Body of pancreas (tissue), 4 donors: ENCODE results near the gene ACSBG1. TPM values are rescaled to one million over a fixed set of nuclear protein-coding genes. Genes with fewer than 3 reads are reported as not detected.

Source experiments
- ATAC-seq: fragments of 150-250 bp; one replicate; pipeline ENCODE4 v1.9.1; 2016
- DNase-seq, 4 donors: peaks; one replicate each; pipeline ENCODE4 v3.0.0-alpha.2; 2019
- H3K27ac ChIP-seq, 4 donors: fragments of 200-600 bp; sonication (generic); 1 replicate in 3 of 4; 2 replicates in 1 of 4; pipeline versions ENCODE4 v1.5.1 to v1.6.1; 2016 to 2019; ENCODE audit warnings: mild to moderate bottlenecking in 1 of 4, mixed read lengths in 1 of 4, moderate library complexity in 1 of 4
- H3K27me3 ChIP-seq, 2 donors: fragments of 200-600 bp; sonication (generic); one replicate each; pipeline ENCODE4 v1.6.0; 2016; ENCODE audit warnings: mild to moderate bottlenecking in 1 of 2
- H3K36me3 ChIP-seq, 2 donors: fragments of 200-600 bp; sonication (generic); replicated peaks in 1 of 2; 2 replicates each; pipeline ENCODE4 v1.5.1; 2016; ENCODE audit warnings: low read depth in 2 of 2; ENCODE audit not compliant: insufficient read depth in 1 of 2
- H3K4me1 ChIP-seq: fragments of 200-600 bp; sonication (generic); one replicate; pipeline ENCODE4 v1.6.0; 2016
- H3K4me3 ChIP-seq, 2 donors: fragments of 200-600 bp; sonication (generic); 1 replicate in 1 of 2; 2 replicates in 1 of 2; pipeline ENCODE4 v1.5.1; 2016 to 2019
- H3K9me3 ChIP-seq, 3 donors: fragments of 200-600 bp; sonication (generic); 1 replicate in 2 of 3; 2 replicates in 1 of 3; pipeline ENCODE4 v1.5.1; 2016
- CTCF ChIP-seq, 7 experiments: fragments of 450-650 bp in 4 of 7; fragments of 200-600 bp in 3 of 7; sonication (generic) in 3 of 7; IDR thresholded peaks; one replicate each; pipeline ENCODE4 v1.5.1; 2016 to 2019; ENCODE audit warnings: antibody characterized with exemption in 7 of 7
- POLR2A ChIP-seq, 3 donors: fragments of 450-650 bp; IDR thresholded peaks; one replicate each; pipeline ENCODE4 v1.6.1; 2016; ENCODE audit warnings: antibody characterized with exemption in 3 of 3, mild to moderate bottlenecking in 2 of 3
- WGBS, 2 donors: methylation state at CpG; one replicate each; pipeline ENCODE4 v1.1.5; 2017; 5-methylcytosine and 5-hydroxymethylcytosine counted together
- intact Hi-C: fragments of 100-400 bp; cut with DNase I; formaldehyde crosslinking; loops from one replicate; pipeline ENCODE4 v1.15.1; 2023
- total RNA-seq, 2 donors: library from RNA; depleted of rRNA; stranded (reverse); fragments of >200 nt; gene quantifications; one replicate each; pipeline ENCODE4 v1.1.0, GENCODE V29; 2016

Gene ACSBG1
- total RNA-seq, 2 donors from 2014 or later: not detected

DNA sequence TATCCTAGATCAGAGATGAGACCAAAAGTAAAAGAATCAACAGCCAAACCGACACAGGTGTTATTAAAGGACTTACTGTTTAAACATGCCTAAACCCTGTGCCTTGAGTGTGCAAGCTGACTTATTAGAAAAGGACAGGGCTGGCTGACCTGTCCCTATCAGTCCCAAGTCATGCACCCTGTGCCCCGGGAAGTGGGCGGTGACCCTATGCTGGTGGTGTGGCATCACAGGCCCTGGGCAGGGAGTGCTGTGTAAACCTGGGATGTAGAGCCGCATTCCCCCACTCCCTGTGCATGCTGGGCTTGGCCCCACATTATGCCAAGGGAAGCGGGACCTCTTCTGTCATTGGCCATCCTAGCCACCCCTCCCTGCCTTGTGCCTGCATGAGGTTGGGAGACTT lies 40.6 kb upstream of the ACSBG1 start:
- DNase-seq: no peak
- Histone ChIP-seq H3K27ac (no peak overlapping the region), H3K36me3 (no peaks in the 10 kb centered on the region), H3K9me3 (no peaks in the 10 kb centered on the region), H3K27me3 (no peaks in the 10 kb centered on the region), H3K4me3 (no peak overlapping the region), H3K4me1 (no peaks in the 10 kb centered on the region)
- intact Hi-C loops: no loop called here
- no peak for ATAC-seq
- WGBS, 2 donors: 80 to 97% methylated on average over 3 to 5 of the region's 5 CpGs
- no peak for TF ChIP-seq CTCF (IDR thresholded peaks at IDR 0.05)
- TF ChIP-seq POLR2A (IDR thresholded peaks at IDR 0.05): no peak

DNA sequence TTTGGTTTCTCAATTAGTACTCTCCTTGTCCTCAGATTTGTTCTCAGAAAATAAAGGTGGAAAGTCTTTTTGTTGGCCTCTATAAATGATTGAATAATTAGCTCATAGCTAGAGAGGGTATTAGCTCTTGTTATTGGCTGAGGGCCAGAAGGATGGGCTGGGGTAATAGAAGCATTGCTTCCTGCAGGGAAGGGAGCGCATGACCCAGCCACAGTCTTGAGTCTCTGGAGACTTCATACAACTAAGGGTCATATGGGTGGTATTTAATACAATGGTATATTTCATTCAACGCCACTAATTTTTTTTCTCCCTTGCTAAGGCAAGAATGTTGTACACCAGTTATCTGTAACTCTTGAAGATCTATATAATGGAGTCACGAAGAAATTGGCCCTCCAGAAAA lies 38.4 kb upstream of the ACSBG1 start:
- TF ChIP-seq CTCF (IDR thresholded peaks at IDR 0.05) (no peak), POLR2A (IDR thresholded peaks at IDR 0.05) (no peak)
- no peak overlapping the region for H3K27ac ChIP-seq
- no peaks in the 10 kb centered on the region for H3K36me3 ChIP-seq
- no peaks in the 10 kb centered on the region for H3K27me3 ChIP-seq
- no peak for DNase-seq
- WGBS, 2 donors: 94 to 96% methylated on average over 3 of the region's 3 CpGs
- no peaks in the 10 kb centered on the region for H3K4me1 ChIP-seq
- intact Hi-C loops: no loop called here
- no peaks in the 10 kb centered on the region for H3K9me3 ChIP-seq
- no peak overlapping the region for H3K4me3 ChIP-seq
- ATAC-seq: no peak

- intact Hi-C loops: no loop called here
Observed at GRCh38 chr15:78272316-78272715, 38.0 kb upstream of the ACSBG1 start.

DNA sequence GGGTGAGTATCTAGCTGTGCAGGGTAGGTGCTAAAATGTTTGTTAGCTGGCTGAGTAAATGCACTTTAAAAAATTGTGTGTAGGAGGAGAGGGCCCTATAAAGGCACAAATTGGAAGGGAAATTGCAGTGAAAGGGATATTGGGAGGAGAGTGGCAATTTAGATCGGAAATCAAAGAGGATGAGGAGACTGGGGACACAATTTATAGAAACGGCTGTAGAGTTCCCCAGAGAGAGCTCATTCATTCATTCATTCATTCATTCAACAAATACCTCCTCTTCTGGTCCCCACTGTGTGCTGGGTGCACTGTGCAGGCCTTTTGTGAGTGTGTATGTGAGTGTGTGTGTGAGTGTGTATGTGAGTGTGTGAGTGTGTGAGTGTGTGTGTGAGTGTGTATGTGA lies 32.4 kb upstream of the ACSBG1 start:
- Histone ChIP-seq H3K4me3 (no peak overlapping the region), H3K27me3 (no peaks in the 10 kb centered on the region)
- 85 to 87% methylated on average over 2 of the region's 2 CpGs for WGBS, 2 donors

More at GRCh38 chr15:78272316-78272715, 38.0 kb upstream of the ACSBG1 start:
- no peak for DNase-seq
- Histone ChIP-seq H3K9me3 (no peaks in the 10 kb centered on the region), H3K36me3 (no peaks in the 10 kb centered on the region), H3K27me3 (no peaks in the 10 kb centered on the region), H3K27ac (no peak overlapping the region), H3K4me3 (no peak overlapping the region), H3K4me1 (no peaks in the 10 kb centered on the region)
- 77 to 89% methylated on average over 1 to 2 of the region's 2 CpGs for WGBS, 2 donors
- no peak for ATAC-seq
- TF ChIP-seq POLR2A (IDR thresholded peaks at IDR 0.05): no peak
- TF ChIP-seq CTCF (IDR thresholded peaks at IDR 0.05): no peak

More for the DNA sequence above, 32.4 kb upstream of the ACSBG1 start:
- ATAC-seq (no peak), DNase-seq (no peak)
- Histone ChIP-seq H3K9me3 (no peaks in the 10 kb centered on the region), H3K4me1 (peaks cover 25% of the 10 kb centered on the region), H3K36me3 (no peaks in the 10 kb centered on the region), H3K27ac (no peak overlapping the region)
- TF ChIP-seq CTCF (IDR thresholded peaks at IDR 0.05): no peak
- intact Hi-C loops: no loop called here
